ENCODE measurements around the gene EFHC1.
A peak's percentile ranks its signal among the peaks of the same experiment; 100 is the strongest.

The EFHC1 gene

GRCh38 chr6:52537001-52537753 is 117.0 kb downstream of the EFHC1 start:
- DNase-seq (ENCODE audit: low read depth) = no peak
- no peak overlapping the region for H3K4me3 ChIP-seq (ENCODE audit: low read depth, low read length)
- in situ Hi-C loops (cut with HindIII; ENCODE audit: low sequenced_read_pairs) = no loop called here
- no peak for TF ChIP-seq CTCF (IDR thresholded peaks at IDR 0.05; ENCODE audit: low read depth, low read length, missing control alignments)

GRCh38 chr6:52538252-52538900 is 118.2 kb downstream of the EFHC1 start:
- no peak for TF ChIP-seq CTCF (IDR thresholded peaks at IDR 0.05; ENCODE audit: low read depth, low read length, missing control alignments)
- in situ Hi-C loops (cut with HindIII; ENCODE audit: low sequenced_read_pairs) = no loop called here
- no peak overlapping the region for H3K4me3 ChIP-seq (ENCODE audit: low read depth, low read length)
- DNase-seq (ENCODE audit: low read depth) = no peak

- TF ChIP-seq CTCF (IDR thresholded peaks at IDR 0.05; ENCODE audit: low read depth, low read length, missing control alignments) = no peak
- no peak for DNase-seq (ENCODE audit: low read depth)
- no peak overlapping the region for H3K4me3 ChIP-seq (ENCODE audit: low read depth, low read length)
- in situ Hi-C loops (cut with HindIII; ENCODE audit: low sequenced_read_pairs) = no loop called here
Observed at GRCh38 chr6:52538901-52539354, 118.8 kb downstream of the EFHC1 start.

- in situ Hi-C loops (cut with HindIII; ENCODE audit: low sequenced_read_pairs) = loop anchor here (10.0 kb wide), 1 partner anchor 115 kb away; the partner anchor contains the start of gene EFHC1
- H3K4me3 ChIP-seq (ENCODE audit: low read depth, low read length) = no peak overlapping the region
- no peak for TF ChIP-seq CTCF (IDR thresholded peaks at IDR 0.05; ENCODE audit: low read depth, low read length, missing control alignments)
- DNase-seq (ENCODE audit: low read depth) = no peak
Observed at GRCh38 chr6:52539607-52540006, 119.5 kb downstream of the EFHC1 start.

GRCh38 chr6:52540286-52540902 is 120.3 kb downstream of the EFHC1 start:
- peak; percentile 44 for DNase-seq (ENCODE audit: low read depth)
- H3K4me3 ChIP-seq (ENCODE audit: low read depth, low read length) = no peak overlapping the region
- in situ Hi-C loops (cut with HindIII; ENCODE audit: low sequenced_read_pairs) = loop anchor here (10.0 kb wide), 1 partner anchor 116 kb away; the partner anchor contains the start of gene EFHC1
- no peak for TF ChIP-seq CTCF (IDR thresholded peaks at IDR 0.05; ENCODE audit: low read depth, low read length, missing control alignments)

- H3K4me3 ChIP-seq (ENCODE audit: low read depth, low read length) = no peak overlapping the region
- DNase-seq (ENCODE audit: low read depth) = no peak
- no peak for TF ChIP-seq CTCF (IDR thresholded peaks at IDR 0.05; ENCODE audit: low read depth, low read length, missing control alignments)
- in situ Hi-C loops (cut with HindIII; ENCODE audit: low sequenced_read_pairs) = loop anchor here (10.0 kb wide), 1 partner anchor 116 kb away; the partner anchor contains the start of gene EFHC1
Observed at GRCh38 chr6:52541135-52541534, 121.0 kb downstream of the EFHC1 start.
